Testis (tissue), 2 donors: ENCODE results near the gene MS4A18.

ENCODE experiments used
- CTCF ChIP-seq, 3 experiments: fragments of 450-650 bp in 2 of 3; fragments of 200-600 bp in 1 of 3; sonication (generic) in 1 of 3; IDR thresholded peaks; one replicate each; pipeline ENCODE4 v1.5.1; 2016 to 2019; ENCODE audit warnings: antibody characterized with exemption in 3 of 3, mild to moderate bottlenecking in 2 of 3, moderate library complexity in 1 of 3
- POLR2A ChIP-seq: fragments of 450-650 bp; IDR thresholded peaks from one replicate; pipeline ENCODE4 v1.6.1; 2017; ENCODE audit warnings: antibody characterized with exemption, mild to moderate bottlenecking, moderate library complexity

- TF ChIP-seq CTCF (IDR thresholded peaks at IDR 0.05), result no peak
- no peak for TF ChIP-seq POLR2A
These were observed 19.6 kb downstream of the MS4A18 start for GRCh38 chr11:60744114-60744513.
